ENCODE measurements around the gene KRTAP21-3. TPM values are rescaled to one million over a fixed set of nuclear protein-coding genes. Genes with fewer than 3 reads are reported as not detected.

Gene KRTAP21-3
- total RNA-seq, 2 donors from 2014 or later = not detected

- TF ChIP-seq CTCF (IDR thresholded peaks at IDR 0.05) = peak in 1 of 2 donors; percentile 44
- Histone ChIP-seq H3K4me1 (no peaks in the 10 kb centered on the region), H3K27me3 (no peaks in the 10 kb centered on the region), H3K36me3 (no peaks in the 10 kb centered on the region), H3K27ac (no peak overlapping the region), H3K9me3 (no peaks in the 10 kb centered on the region), H3K4me3 (no peak overlapping the region)
- DNase-seq (ENCODE audit: low spot score) = no peak
These were observed 14.4 kb upstream of the KRTAP21-3 start for GRCh38 chr21:30733026-30733425.

GRCh38 chr21:30726726-30727125 is 8.1 kb upstream of the KRTAP21-3 start:
- DNase-seq (ENCODE audit: low spot score) = no peak
- TF ChIP-seq CTCF (IDR thresholded peaks at IDR 0.05) = no peak
- no peaks in the 10 kb centered on the region for H3K36me3 ChIP-seq
- H3K9me3 ChIP-seq = no peaks in the 10 kb centered on the region
- H3K27me3 ChIP-seq = no peaks in the 10 kb centered on the region
- H3K27ac ChIP-seq = no peak overlapping the region
- H3K4me1 ChIP-seq = no peaks in the 10 kb centered on the region
- no peak overlapping the region for H3K4me3 ChIP-seq

- TF ChIP-seq CTCF (IDR thresholded peaks at IDR 0.05) = no peak
- H3K27ac ChIP-seq = no peak overlapping the region
- H3K4me1 ChIP-seq = no peaks in the 10 kb centered on the region
- no peaks in the 10 kb centered on the region for H3K27me3 ChIP-seq
- no peaks in the 10 kb centered on the region for H3K36me3 ChIP-seq
- no peak overlapping the region for H3K4me3 ChIP-seq
- H3K9me3 ChIP-seq = no peaks in the 10 kb centered on the region
- DNase-seq (ENCODE audit: low spot score) = no peak
These were observed 824 bp upstream of the KRTAP21-3 start for GRCh38 chr21:30719401-30719800.

GRCh38 chr21:30717105-30717504 is 1.5 kb downstream of the KRTAP21-3 start:
- Histone ChIP-seq H3K4me1 (no peaks in the 10 kb centered on the region), H3K9me3 (no peaks in the 10 kb centered on the region), H3K4me3 (no peak overlapping the region), H3K36me3 (no peaks in the 10 kb centered on the region), H3K27me3 (no peaks in the 10 kb centered on the region), H3K27ac (no peak overlapping the region)
- TF ChIP-seq CTCF (IDR thresholded peaks at IDR 0.05) = no peak
- DNase-seq (ENCODE audit: low spot score) = no peak

- no peaks in the 10 kb centered on the region for H3K9me3 ChIP-seq
- no peak for TF ChIP-seq CTCF (IDR thresholded peaks at IDR 0.05)
- no peak overlapping the region for H3K27ac ChIP-seq
- no peaks in the 10 kb centered on the region for H3K27me3 ChIP-seq
- no peaks in the 10 kb centered on the region for H3K4me1 ChIP-seq
- no peak for DNase-seq (ENCODE audit: low spot score)
- no peaks in the 10 kb centered on the region for H3K36me3 ChIP-seq
- no peak overlapping the region for H3K4me3 ChIP-seq
These were observed 3.6 kb downstream of the KRTAP21-3 start for GRCh38 chr21:30714946-30715345.

- no peak for TF ChIP-seq CTCF (IDR thresholded peaks at IDR 0.05)
- Histone ChIP-seq H3K9me3 (no peaks in the 10 kb centered on the region), H3K4me3 (no peak overlapping the region), H3K36me3 (no peaks in the 10 kb centered on the region), H3K4me1 (no peaks in the 10 kb centered on the region), H3K27ac (no peak overlapping the region), H3K27me3 (no peaks in the 10 kb centered on the region)
- DNase-seq (ENCODE audit: low spot score) = no peak
These were observed 4.1 kb downstream of the KRTAP21-3 start for GRCh38 chr21:30714456-30714855.

Data from right atrium auricular region (tissue), 2 donors.